Ureter (tissue), 1 donor: ENCODE measurements around the gene LYZL1. TPM values are rescaled to one million over a fixed set of nuclear protein-coding genes. Genes with fewer than 3 reads are reported as not detected.
"Not testable (repeated sequence)": the region's sequence is repeated elsewhere in the genome, so short reads cannot be mapped to it uniquely, and the experiment has no call there.

ENCODE experiments used
- DNase-seq: peaks from one replicate; pipeline ENCODE4 v3.0.0-alpha.2; 2020; ENCODE audit warnings: low spot score
- total RNA-seq: library from RNA; stranded (reverse); gene quantifications from one replicate; pipeline ENCODE4 v1.2.4, GENCODE V29; 2023
- donor health status: DM: yes; HTN: yes; CAD: no.

Gene LYZL1
- total RNA-seq = not detected

DNA sequence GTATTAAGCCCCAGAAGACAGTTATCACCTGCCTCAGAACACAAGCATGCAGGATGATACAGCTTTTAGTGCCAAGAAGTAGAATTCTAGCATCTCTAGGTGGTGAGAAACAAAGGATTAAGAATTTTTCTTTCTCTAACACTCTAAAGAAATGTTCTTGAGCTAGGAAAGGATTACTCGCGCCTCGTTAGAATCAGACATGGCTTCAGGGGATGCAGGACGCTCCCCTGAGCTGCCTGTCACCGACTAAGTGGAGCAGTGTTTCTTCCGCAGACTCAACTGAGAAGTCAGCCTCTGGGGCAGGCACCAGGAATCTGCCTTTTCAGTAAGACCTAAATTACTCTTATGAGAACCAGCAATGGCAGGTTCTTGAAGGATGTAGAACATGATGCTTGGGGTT lies at the start of gene LYZL1:
TSS of gene LYZL1 (plus strand) at position 165 of the 400 bp plus-strand sequence. CDS start 2,798 bp downstream, outside the sequence.
- DNase-seq = not testable (repeated sequence)

DNA sequence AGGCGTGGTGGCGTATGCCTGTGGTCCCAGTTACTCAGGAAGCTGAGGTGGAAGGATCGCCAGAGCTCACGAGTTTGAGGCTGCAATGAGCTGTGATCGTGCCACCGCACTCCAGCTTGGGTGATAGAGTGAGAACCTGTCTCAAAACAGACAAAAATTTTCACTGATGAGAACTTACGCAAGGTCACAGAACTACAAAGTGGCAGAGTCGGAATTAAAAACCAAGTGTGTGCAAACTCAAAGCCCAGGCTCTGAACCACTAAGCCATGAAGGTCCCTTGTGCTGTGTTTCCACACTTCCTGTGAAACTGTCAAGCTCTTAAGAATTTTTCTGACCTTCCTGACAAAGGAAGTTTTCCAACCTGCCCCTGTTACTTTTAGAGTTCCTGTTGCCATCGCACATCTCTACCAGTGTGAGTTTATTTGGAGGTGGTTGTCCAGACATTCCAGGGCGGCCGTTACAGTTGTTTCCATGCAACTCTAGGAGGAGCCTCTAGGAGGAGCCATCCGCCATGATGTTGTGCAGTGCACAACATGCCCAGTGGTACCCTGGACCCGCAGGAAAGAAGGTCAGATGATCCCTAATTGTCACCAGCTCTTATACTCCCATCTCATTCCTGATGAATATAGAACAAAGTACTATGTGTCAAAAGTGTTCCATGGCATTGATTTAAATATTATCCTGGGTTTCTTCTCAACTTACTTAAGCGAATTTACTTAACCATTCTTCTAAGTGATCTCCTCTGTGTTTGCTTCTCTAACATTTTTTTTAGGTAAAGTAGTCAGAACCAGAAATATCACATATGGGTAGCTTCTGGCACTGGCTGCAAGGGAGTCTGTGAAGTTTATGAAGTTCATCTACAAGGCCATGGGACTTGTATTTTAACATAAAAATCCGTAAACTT lies 49.0 kb upstream of the LYZL1 start:
- no peak for DNase-seq

DNA sequence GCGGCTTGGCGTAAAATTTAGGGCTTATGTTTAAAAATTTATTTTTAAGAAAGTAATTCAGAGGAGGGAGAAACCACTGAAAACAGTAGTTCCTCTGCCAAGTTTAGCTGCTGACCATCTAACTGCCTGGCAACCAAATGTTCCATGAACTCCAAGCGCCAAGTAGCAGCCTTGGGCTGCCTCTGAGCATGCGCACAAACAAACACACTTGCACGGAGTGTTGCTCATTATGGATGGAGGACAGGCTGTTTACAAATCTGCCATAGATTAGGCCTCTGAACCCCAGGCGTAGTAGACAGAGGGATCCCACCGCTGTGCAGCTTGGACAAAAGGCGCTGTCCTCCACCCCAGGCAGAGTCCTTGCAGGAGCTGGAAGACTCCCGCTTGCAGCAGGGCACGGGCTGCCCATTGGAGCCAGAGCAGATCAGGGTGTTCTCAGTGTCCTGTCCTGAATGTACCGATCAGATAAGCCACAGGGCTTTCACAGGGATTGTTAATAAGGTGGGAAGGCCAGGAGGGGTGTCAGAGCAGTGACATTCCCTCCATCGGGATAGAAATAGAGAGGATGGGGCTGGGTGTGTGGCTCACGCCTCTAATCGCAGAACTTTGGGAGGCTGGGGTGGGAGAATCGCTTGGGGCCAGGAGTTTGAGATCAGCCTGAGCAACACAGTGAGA lies 47.7 kb upstream of the LYZL1 start:
- no peak for DNase-seq

DNA sequence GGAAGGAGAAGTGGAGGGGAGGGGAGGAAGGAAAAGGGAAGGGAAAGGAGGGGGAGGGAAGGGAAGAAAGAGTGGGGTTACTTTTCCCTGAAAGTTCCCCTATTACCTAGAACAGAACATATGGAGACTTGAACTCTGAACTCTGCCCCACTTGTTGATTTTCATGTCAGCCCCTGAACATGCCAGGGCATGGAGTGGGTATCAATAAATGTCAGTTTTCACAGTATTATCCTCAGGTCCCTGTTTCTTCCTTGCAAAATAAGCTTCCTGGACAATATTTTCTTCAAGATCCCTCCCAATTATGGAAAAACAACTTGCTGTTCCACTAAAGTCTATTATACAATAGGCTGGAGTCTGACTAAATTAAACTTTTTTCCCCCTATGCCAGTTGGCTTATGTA lies 46.9 kb upstream of the LYZL1 start:
- no peak for DNase-seq

DNA sequence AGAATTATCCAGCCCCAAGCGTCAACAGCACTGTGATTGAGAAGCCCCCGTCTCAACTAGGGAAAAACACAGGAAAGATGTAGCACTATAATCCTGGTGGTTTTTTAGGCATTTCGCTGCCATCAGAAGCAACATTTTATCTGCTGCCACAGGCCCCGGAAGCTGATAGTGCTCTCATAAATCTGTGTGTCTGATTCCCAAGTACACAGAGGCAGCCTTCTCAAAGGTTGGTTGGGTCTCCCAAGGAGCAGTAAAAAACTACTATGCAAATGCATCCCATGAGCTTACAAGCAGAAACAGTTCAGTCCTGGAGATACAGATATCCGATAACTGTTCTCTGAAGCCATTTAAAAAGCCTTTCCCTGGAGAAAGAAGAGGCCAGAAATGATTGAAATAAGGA lies 45.8 kb upstream of the LYZL1 start:
- no peak for DNase-seq

DNA sequence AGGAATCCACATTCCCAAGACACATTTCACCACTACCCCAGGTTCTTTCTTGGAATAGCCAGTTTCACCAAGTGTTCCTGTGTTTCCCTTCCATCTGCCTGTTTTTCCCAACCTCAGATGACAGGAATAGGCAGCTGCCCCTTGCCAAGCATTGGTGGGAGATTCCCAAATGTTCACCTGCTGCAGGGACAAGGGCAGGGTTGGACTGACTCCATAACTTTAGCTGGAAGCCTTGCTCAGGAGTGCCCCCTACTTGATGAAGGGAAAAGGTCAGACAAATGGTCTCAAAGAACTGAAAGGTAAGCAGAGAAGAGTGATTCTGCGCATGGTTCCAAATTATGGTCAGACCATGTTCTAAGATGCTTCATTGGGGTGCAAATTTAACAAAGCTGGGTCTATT lies 45.1 kb upstream of the LYZL1 start:
- no peak for DNase-seq

- DNase-seq = no peak
These were observed 43.9 kb upstream of the LYZL1 start for GRCh38 chr10:29244978-29245377.

DNA sequence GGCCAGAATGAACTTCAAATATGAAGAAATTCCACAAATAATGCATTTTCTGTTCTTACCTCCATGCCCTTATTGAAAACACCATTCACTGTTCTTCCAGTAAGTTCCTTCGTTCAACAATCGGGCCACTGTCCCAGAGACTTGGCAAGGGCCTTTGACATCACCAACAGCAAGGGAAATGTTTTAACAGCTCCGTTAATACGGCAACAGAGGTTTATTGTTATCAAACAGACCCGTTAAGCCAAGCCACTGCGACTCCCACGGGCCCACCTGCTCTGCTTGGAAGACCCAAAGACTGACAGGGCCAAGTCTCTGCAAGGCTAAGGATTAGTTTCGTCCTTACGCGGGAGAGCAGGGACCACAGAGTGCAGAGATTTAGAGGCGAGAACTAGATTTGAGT lies 43.4 kb upstream of the LYZL1 start:
- DNase-seq = no peak

- no peak for DNase-seq
These were observed 42.4 kb upstream of the LYZL1 start for GRCh38 chr10:29246449-29246848.

- DNase-seq = no peak
These were observed 40.7 kb upstream of the LYZL1 start for GRCh38 chr10:29248158-29248557.

- no peak for DNase-seq
These were observed 39.9 kb upstream of the LYZL1 start for GRCh38 chr10:29249018-29249417.

GRCh38 chr10:29250066-29250465 lies 38.8 kb upstream of the LYZL1 start:
- DNase-seq = no peak

- no peak for DNase-seq
These were observed 35.8 kb upstream of the LYZL1 start for GRCh38 chr10:29252811-29253689.

DNA sequence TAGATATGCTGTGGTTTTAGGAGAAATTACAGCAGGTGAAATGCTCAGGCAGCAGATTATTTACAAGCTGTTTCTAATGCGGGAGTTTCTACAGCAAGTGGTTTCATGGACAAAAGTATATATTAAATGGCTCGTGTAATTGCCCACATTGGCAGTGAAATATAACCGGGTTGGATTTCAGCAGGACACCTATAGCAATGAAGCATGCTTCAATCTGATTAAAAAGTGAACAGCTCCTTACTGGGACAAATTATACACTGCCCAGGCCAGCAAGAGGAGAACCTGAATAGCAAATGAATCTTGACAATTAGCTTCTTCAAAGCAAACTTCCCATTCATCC lies 35.2 kb upstream of the LYZL1 start:
- no peak for DNase-seq

- DNase-seq = no peak
These were observed 34.5 kb upstream of the LYZL1 start for GRCh38 chr10:29254123-29255046.

DNA sequence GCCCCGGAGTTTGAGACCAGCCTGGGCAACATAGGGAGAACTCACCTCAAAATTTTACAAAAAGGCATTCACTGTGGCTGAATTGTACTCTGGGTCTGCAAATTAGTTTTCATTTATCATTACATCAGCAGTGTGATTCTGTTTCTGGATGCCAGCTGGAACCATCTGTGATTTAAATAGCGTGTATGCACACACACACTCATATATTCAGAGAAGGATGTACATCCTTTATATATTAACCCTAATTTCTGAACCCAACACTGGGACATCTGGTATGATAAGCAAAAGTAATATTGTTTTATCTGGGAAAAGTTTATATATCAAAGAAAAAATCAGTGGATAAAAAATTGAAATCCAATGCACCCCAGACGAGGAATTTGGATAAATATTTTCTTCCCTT lies 33.8 kb upstream of the LYZL1 start:
- no peak for DNase-seq

DNA sequence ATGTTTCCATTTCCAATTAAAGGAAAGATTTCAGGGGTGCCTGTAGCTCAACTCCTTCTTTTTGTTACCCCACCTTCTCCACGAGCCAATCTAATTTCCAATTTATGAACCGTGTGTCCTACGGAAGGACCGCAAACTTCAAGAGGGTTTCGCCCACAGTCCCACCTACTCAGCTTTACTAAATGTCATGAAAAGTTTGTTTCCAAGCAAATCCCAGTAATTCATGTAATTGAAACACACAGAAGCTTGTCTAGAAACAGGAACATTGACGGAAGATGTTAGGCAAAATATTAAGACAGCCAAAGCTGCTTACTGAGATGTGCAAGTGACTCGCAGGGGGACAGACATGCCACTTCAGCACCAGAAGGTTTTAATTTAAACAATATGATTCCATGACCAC lies 32.9 kb upstream of the LYZL1 start:
- DNase-seq = no peak

- no peak for DNase-seq
These were observed 32.3 kb upstream of the LYZL1 start for GRCh38 chr10:29256586-29256985.

DNA sequence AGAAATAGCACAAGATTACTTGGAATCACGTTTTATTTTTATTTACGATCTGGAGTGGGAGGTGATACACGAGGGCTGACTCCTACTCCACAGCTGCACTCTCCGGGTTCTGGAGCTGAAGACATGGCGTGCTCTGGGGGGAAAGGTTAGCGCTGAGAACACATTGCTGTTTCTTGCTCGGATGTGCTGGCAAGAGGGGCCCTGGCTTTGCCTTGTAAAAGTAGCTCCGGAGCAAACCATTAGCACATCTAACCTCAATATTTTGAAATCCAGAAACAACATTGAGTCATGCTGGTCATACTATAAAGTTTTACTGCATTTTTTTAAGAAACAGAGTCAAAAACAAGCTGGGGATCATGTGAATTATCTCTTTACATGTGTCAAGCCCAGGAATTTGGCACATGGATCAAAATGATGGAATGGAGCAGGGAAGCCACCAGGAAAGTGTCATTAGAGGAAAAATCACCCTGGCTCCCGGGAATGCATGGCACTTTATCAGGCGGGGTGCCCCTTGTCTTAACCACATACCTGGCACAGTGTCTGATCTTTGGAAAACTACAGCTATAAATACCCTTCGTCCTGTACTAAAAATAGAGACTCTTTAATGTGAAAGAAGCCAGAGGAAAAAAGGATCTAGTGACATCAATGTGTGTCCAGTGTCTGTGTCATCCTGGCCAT lies 31.6 kb upstream of the LYZL1 start:
- DNase-seq = peak; percentile 77

DNA sequence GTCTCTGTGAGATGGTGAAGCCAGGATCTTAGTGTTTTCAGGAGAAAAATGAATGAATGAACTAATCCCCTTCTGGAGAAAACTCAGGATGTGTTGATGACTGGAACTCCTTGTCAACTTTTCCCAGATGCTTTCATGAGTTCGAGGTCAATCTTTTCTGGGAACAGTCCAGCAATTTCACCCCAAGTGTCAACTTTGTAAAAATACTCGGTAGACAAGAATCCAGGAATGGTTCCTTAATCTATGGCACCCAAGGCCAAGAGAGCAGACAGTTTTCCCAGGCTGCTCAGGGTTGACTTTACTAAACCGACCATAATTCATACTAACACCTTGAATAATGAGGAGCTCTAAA lies 31.1 kb upstream of the LYZL1 start:
- DNase-seq = no peak

GRCh38 chr10:29259498-29259897 lies 29.4 kb upstream of the LYZL1 start:
- DNase-seq = no peak
